Activated CD4-positive, alpha-beta T cell treated with anti-CD3 and anti-CD28 coated beads for 1 hour (primary cell): ENCODE measurements around the gene RHBDL2.
"Not testable (repeated sequence)": the region's sequence is repeated elsewhere in the genome, so short reads cannot be mapped to it uniquely, and the experiment has no call there.

Source experiments
- DNase-seq: peaks from one replicate; pipeline ENCODE4 v3.0.0-alpha.2; 2020

RHBDL2 gene

GRCh38 chr1:38941527-38942019 is at the start of gene RHBDL2:
Gene RHBDL2, minus strand, starts transcription at chr1:38941830. Its CDS starts 22,618 bp downstream, at chr1:38919212.
- no peak for DNase-seq

GRCh38 chr1:38990738-38991637 is 49.4 kb upstream of the RHBDL2 start, which contains the start of gene AKIRIN1:
Gene AKIRIN1, plus strand, starts transcription at chr1:38991276. Its CDS starts 105 bp downstream, at chr1:38991381.
- DNase-seq = peak; percentile 90

- no peak for DNase-seq
These were observed 48.7 kb upstream of the RHBDL2 start for GRCh38 chr1:38990386-38990737.

- no peak for DNase-seq
These were observed 48.3 kb upstream of the RHBDL2 start for GRCh38 chr1:38989979-38990378.

GRCh38 chr1:38979380-38979779 is 37.8 kb upstream of the RHBDL2 start:
- not testable (repeated sequence) for DNase-seq

- not testable (repeated sequence) for DNase-seq
These were observed 36.6 kb upstream of the RHBDL2 start for GRCh38 chr1:38978245-38978542.

- DNase-seq = peak; percentile 18
These were observed 36.0 kb upstream of the RHBDL2 start for GRCh38 chr1:38977399-38978244.

GRCh38 chr1:38973659-38974437 is 32.2 kb upstream of the RHBDL2 start:
- no peak for DNase-seq

- not testable (repeated sequence) for DNase-seq
These were observed 31.5 kb upstream of the RHBDL2 start for GRCh38 chr1:38973145-38973544.

- no peak for DNase-seq
These were observed 22.5 kb upstream of the RHBDL2 start for GRCh38 chr1:38964140-38964548.

- no peak for DNase-seq
These were observed 20.9 kb upstream of the RHBDL2 start for GRCh38 chr1:38962560-38962959.

GRCh38 chr1:38962113-38962512 is 20.5 kb upstream of the RHBDL2 start:
- DNase-seq = no peak

- DNase-seq = no peak
These were observed 17.3 kb upstream of the RHBDL2 start for GRCh38 chr1:38958967-38959366.

GRCh38 chr1:38953433-38953860 is 11.8 kb upstream of the RHBDL2 start:
- DNase-seq = no peak

- no peak for DNase-seq
These were observed 8.9 kb upstream of the RHBDL2 start for GRCh38 chr1:38950553-38950952.

GRCh38 chr1:38944547-38944946 is 2.9 kb upstream of the RHBDL2 start:
- no peak for DNase-seq

GRCh38 chr1:38942664-38943428 is 1.2 kb upstream of the RHBDL2 start:
- DNase-seq = no peak

- DNase-seq = no peak
These were observed 537 bp downstream of the RHBDL2 start for GRCh38 chr1:38941093-38941492.

GRCh38 chr1:38940339-38941047 is 1.1 kb downstream of the RHBDL2 start:
- DNase-seq = no peak

GRCh38 chr1:38938722-38939260 is 2.8 kb downstream of the RHBDL2 start:
- no peak for DNase-seq

GRCh38 chr1:38932571-38932970 is 9.1 kb downstream of the RHBDL2 start:
- DNase-seq = no peak
